M059J (cell line): ENCODE data around the gene SP110. TPM values are rescaled to one million over a fixed set of nuclear protein-coding genes. Genes with fewer than 3 reads are reported as not detected.
A peak's percentile ranks its signal among the peaks of the same experiment; 100 is the strongest.

Experiments
- DNase-seq: peaks from one replicate; pipeline ENCODE4 v3.0.0-alpha.2; 2012; ENCODE audit warnings: low read depth
- total RNA-seq: library from RNA; depleted of rRNA; stranded (reverse); fragments of >200 nt; shearing (Covaris generic); gene quantifications from 2 replicates; pipeline ENCODE4 v1.2.3, GENCODE V29; 2014

The SP110 gene
- total RNA-seq, 1 experiment from 2014 or later = 93.4 TPM

GRCh38 chr2:230170532-230170931, 49.3 kb downstream of the SP110 start:
- DNase-seq = no peak

- DNase-seq = no peak
Observed at GRCh38 chr2:230166557-230167170, 53.1 kb downstream of the SP110 start.

- DNase-seq = no peak
Observed at GRCh38 chr2:230164139-230164538, 55.6 kb downstream of the SP110 start.

- DNase-seq = no peak
Observed at GRCh38 chr2:230162981-230163380, 56.8 kb downstream of the SP110 start.

GRCh38 chr2:230161184-230161583, 58.6 kb downstream of the SP110 start:
- peak; percentile 70 for DNase-seq

GRCh38 chr2:230160112-230160660, 59.6 kb downstream of the SP110 start:
- DNase-seq = peak; percentile 49

GRCh38 chr2:230158468-230158867, 61.3 kb downstream of the SP110 start:
- DNase-seq = no peak

- DNase-seq = no peak
Observed at GRCh38 chr2:230156782-230157699, 62.7 kb downstream of the SP110 start.

GRCh38 chr2:230155359-230155758, 64.4 kb downstream of the SP110 start:
- peak; percentile 25 for DNase-seq

GRCh38 chr2:230153390-230153976, 66.3 kb downstream of the SP110 start:
- peak; percentile 24 for DNase-seq

- no peak for DNase-seq
Observed at GRCh38 chr2:230152334-230152733, 67.5 kb downstream of the SP110 start.

- no peak for DNase-seq
Observed at GRCh38 chr2:230144355-230144754, 75.4 kb downstream of the SP110 start.

GRCh38 chr2:230140667-230141066, 79.1 kb downstream of the SP110 start:
- no peak for DNase-seq

GRCh38 chr2:230137902-230138539, 81.8 kb downstream of the SP110 start:
- peak; percentile 78 for DNase-seq

GRCh38 chr2:230135130-230135525, 84.7 kb downstream of the SP110 start:
- no peak for DNase-seq

GRCh38 chr2:230134496-230135129, 85.2 kb downstream of the SP110 start:
- peak; percentile 67 for DNase-seq

- DNase-seq = no peak
Observed at GRCh38 chr2:230131366-230131765, 88.4 kb downstream of the SP110 start.

GRCh38 chr2:230130668-230131364, 89.0 kb downstream of the SP110 start:
- DNase-seq = peak; percentile 82

GRCh38 chr2:230129343-230129742, 90.4 kb downstream of the SP110 start:
- no peak for DNase-seq

- DNase-seq = peak; percentile 47
Observed at GRCh38 chr2:230128623-230129342, 91.0 kb downstream of the SP110 start.
